ENCODE results near the gene ARHGEF28. TPM values are rescaled to one million over a fixed set of nuclear protein-coding genes. Genes with fewer than 3 reads are reported as not detected.

Gene ARHGEF28
- total and polyA plus RNA-seq, 2 donors (not counting 1 experiment from before 2014, with no cell fraction given) = not detected

DNA sequence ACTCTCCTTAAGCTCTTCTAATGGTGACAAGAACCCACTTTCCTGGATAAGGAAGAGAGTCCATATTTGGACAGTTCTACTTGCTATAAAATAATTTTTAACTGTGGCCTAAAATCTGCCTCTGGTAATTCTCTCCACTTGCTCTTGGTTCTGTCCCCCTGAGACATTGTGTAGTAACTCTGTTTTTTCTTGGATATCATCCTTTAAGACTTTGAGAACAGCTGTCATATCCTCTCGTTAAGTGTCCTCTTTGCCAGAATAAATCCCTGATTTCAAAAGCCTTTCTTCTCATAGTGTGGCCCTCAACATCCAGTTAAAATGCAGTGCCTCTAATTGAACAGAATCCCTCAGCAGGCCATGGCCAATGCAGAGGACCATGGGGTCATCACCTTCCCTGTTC lies 101.5 kb downstream of the ARHGEF28 start:
- 90% methylated on average over 1 of the region's 1 CpG for WGBS (ENCODE audit: insufficient coverage)
- H3K4me1 Mint-ChIP-seq = no peaks in the 10 kb centered on the region
- no peak for DNase-seq

DNA sequence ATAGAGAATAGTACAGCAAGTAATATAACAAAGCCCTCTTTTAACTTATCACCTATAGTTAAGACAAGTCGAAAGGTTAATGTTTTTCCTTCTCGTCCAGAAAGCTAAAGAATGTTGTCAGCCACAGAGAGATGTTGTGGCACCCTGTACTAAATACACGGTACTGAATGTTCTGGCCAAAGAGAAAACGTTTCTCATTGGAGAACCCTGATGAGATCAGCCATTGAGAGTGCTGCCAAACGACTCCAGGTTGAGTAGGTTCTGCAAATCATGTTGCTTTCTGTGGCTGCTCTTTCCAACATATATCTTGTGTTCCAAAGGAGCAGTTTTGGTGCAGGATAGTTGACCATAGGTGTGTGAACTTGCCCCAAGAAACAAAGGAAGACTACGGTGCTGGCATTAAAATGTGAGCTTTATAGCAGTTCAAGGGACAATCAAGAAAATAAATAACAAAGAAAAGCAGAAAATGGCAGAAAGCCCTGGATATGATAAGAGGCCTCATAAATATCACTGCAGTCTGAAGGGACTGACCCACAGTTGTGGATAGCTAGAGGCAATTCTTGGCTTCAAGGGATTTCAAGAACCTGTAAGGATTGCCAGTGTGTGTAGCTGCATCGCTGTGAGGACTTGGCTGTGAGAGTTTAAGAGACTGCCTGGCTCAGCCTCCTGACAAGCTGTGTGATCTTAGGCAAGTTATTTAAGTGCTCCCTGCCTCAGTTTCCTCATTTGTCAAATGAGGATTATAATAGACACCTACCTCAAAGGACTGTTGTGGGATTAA lies 102.7 kb downstream of the ARHGEF28 start:
- no peaks in the 10 kb centered on the region for H4K20me1 ChIP-seq (ENCODE audit: control insufficient read depth, insufficient read depth, low read length, poor library complexity, severe bottlenecking)
- H3K4me3 Mint-ChIP-seq = no peak overlapping the region
- WGBS (ENCODE audit: insufficient coverage) = 85% methylated on average over 4 of the region's 7 CpGs
- intact Hi-C loops (cut with micrococcal nuclease) = no loop called here
- H3K27me3 ChIP-seq (replicated peaks in 1 of 4; ENCODE audit: control extremely low read depth in 1 of 4, control insufficient read depth in 3 of 4, insufficient read depth in 4 of 4, low read length in 3 of 4) = no peaks in the 10 kb centered on the region
- H2AFZ ChIP-seq (ENCODE audit: insufficient read depth, low read depth, low read length, poor library complexity, severe bottlenecking) = no peak overlapping the region
- no peak overlapping the region for H3K4me2 ChIP-seq (replicated peaks; ENCODE audit: low read depth, low read length, poor library complexity, severe bottlenecking)
- no peaks in the 10 kb centered on the region for H3K9me3 ChIP-seq (ENCODE audit: control extremely low read depth in 1 of 3, control insufficient read depth in 2 of 3, insufficient read depth in 1 of 3, low read length in 2 of 3)
- H3K4me1 Mint-ChIP-seq = no peaks in the 10 kb centered on the region
- no peaks in the 10 kb centered on the region for H3K79me2 ChIP-seq (ENCODE audit: control insufficient read depth, insufficient read depth, low read length)
- ChIA-PET CTCF (interaction anchor here (0.8 kb wide), 1 partner anchor 64 kb away, joined by 3 read pairs; no protein-coding TSS in a partner anchor), POLR2A (no interaction called here)
- no peak overlapping the region for H3K27ac ChIP-seq (ENCODE audit: low read length in 2 of 2)
- no peak for TF ChIP-seq EZH2 (IDR thresholded peaks at IDR 0.05; ENCODE audit: borderline replicate concordance, insufficient read depth, low read depth, low read length, poor library complexity, severe bottlenecking)
- TF ChIP-seq, protein P1, sequence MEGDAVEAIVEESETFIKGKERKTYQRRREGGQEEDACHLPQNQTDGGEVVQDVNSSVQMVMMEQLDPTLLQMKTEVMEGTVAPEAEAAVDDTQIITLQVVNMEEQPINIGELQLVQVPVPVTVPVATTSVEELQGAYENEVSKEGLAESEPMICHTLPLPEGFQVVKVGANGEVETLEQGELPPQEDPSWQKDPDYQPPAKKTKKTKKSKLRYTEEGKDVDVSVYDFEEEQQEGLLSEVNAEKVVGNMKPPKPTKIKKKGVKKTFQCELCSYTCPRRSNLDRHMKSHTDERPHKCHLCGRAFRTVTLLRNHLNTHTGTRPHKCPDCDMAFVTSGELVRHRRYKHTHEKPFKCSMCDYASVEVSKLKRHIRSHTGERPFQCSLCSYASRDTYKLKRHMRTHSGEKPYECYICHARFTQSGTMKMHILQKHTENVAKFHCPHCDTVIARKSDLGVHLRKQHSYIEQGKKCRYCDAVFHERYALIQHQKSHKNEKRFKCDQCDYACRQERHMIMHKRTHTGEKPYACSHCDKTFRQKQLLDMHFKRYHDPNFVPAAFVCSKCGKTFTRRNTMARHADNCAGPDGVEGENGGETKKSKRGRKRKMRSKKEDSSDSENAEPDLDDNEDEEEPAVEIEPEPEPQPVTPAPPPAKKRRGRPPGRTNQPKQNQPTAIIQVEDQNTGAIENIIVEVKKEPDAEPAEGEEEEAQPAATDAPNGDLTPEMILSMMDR (IDR thresholded peaks at IDR 0.05) = no peak
- peaks cover 5% of the 10 kb centered on the region for H3K27me3 Mint-ChIP-seq
- DNase-seq (no peak), ATAC-seq (ENCODE audit: low read depth) (no peak)
- H3K9me3 Mint-ChIP-seq (ENCODE audit: insufficient read depth) = no peaks in the 10 kb centered on the region
- H3K36me3 ChIP-seq (replicated peaks in 1 of 2; ENCODE audit: control extremely low read depth in 1 of 2, control insufficient read depth in 1 of 2, extremely low read depth in 1 of 2, insufficient read depth in 2 of 2, low read length in 1 of 2) = no peaks in the 10 kb centered on the region
- H3K4me3 ChIP-seq (ENCODE audit: control extremely low read depth in 1 of 5, extremely low read depth in 1 of 5, insufficient read depth in 1 of 5, low read depth in 2 of 5, low read length in 4 of 5) = no peak overlapping the region
- no peaks in the 10 kb centered on the region for H3K4me1 ChIP-seq (ENCODE audit: control insufficient read depth in 2 of 2, insufficient read depth in 2 of 2, low read length in 2 of 2)
- no peak overlapping the region for H3K27ac Mint-ChIP-seq
- H3K9ac ChIP-seq (ENCODE audit: low read length) = no peak overlapping the region

More for the DNA sequence above, 101.5 kb downstream of the ARHGEF28 start:
- POLR2A ChIA-PET = no interaction called here
- no peaks in the 10 kb centered on the region for H3K9me3 Mint-ChIP-seq (ENCODE audit: insufficient read depth)
- intact Hi-C loops (cut with micrococcal nuclease) = no loop called here
- H3K4me3 Mint-ChIP-seq = no peak overlapping the region
- Histone ChIP-seq H3K79me2 (ENCODE audit: control insufficient read depth, insufficient read depth, low read length) (no peaks in the 10 kb centered on the region), H3K9me3 (ENCODE audit: control extremely low read depth in 1 of 3, control insufficient read depth in 2 of 3, insufficient read depth in 1 of 3, low read length in 2 of 3) (no peaks in the 10 kb centered on the region), H3K27ac (ENCODE audit: low read length in 2 of 2) (no peak overlapping the region), H3K27me3 (replicated peaks in 1 of 4; ENCODE audit: control extremely low read depth in 1 of 4, control insufficient read depth in 3 of 4, insufficient read depth in 4 of 4, low read length in 3 of 4) (no peaks in the 10 kb centered on the region), H3K36me3 (replicated peaks in 1 of 2; ENCODE audit: control extremely low read depth in 1 of 2, control insufficient read depth in 1 of 2, extremely low read depth in 1 of 2, insufficient read depth in 2 of 2, low read length in 1 of 2) (no peaks in the 10 kb centered on the region), H3K4me2 (replicated peaks; ENCODE audit: low read depth, low read length, poor library complexity, severe bottlenecking) (no peak overlapping the region), H2AFZ (ENCODE audit: insufficient read depth, low read depth, low read length, poor library complexity, severe bottlenecking) (no peak overlapping the region), H3K9ac (ENCODE audit: low read length) (no peak overlapping the region), H3K4me3 (ENCODE audit: control extremely low read depth in 1 of 5, extremely low read depth in 1 of 5, insufficient read depth in 1 of 5, low read depth in 2 of 5, low read length in 4 of 5) (no peak overlapping the region), H4K20me1 (ENCODE audit: control insufficient read depth, insufficient read depth, low read length, poor library complexity, severe bottlenecking) (no peaks in the 10 kb centered on the region), H3K4me1 (ENCODE audit: control insufficient read depth in 2 of 2, insufficient read depth in 2 of 2, low read length in 2 of 2) (no peaks in the 10 kb centered on the region)
- H3K27me3 Mint-ChIP-seq = peaks cover 5% of the 10 kb centered on the region
- TF ChIP-seq EZH2 (IDR thresholded peaks at IDR 0.05; ENCODE audit: borderline replicate concordance, insufficient read depth, low read depth, low read length, poor library complexity, severe bottlenecking) = no peak
- TF ChIP-seq, protein P1 (IDR thresholded peaks at IDR 0.05) = no peak
- no peak for ATAC-seq (ENCODE audit: low read depth)
- no peak overlapping the region for H3K27ac Mint-ChIP-seq
- CTCF ChIA-PET = no interaction called here

Measured in B cell (primary cell).